ENCODE measurements around the gene CASP7.
"Not testable (repeated sequence)": the region's sequence is repeated elsewhere in the genome, so short reads cannot be mapped to it uniquely, and the experiment has no call there.

Gene CASP7

GRCh38 chr10:113754768-113755167 is 75.1 kb downstream of the CASP7 start:
- no peak for DNase-seq

- no peak for DNase-seq
These were observed 77.3 kb downstream of the CASP7 start for GRCh38 chr10:113756940-113757543.

- DNase-seq, result no peak
These were observed 82.4 kb downstream of the CASP7 start for GRCh38 chr10:113762083-113762482.

- no peak for DNase-seq
These were observed 84.9 kb downstream of the CASP7 start for GRCh38 chr10:113764582-113764981.

- no peak for DNase-seq
These were observed 86.2 kb downstream of the CASP7 start for GRCh38 chr10:113765910-113766309.

- no peak for DNase-seq
These were observed 87.5 kb downstream of the CASP7 start for GRCh38 chr10:113767222-113767621.

GRCh38 chr10:113770346-113770745 is 90.6 kb downstream of the CASP7 start:
- no peak for DNase-seq

GRCh38 chr10:113771131-113771530 is 91.4 kb downstream of the CASP7 start:
- not testable (repeated sequence) for DNase-seq

GRCh38 chr10:113775686-113776294 is 96.1 kb downstream of the CASP7 start:
- DNase-seq, result no peak

- no peak for DNase-seq
These were observed 96.8 kb downstream of the CASP7 start for GRCh38 chr10:113776553-113776952.
